GM21737 (cell line): ENCODE measurements around the gene RPL36.

Source experiments
- ATAC-seq: cut with Tn5 transposase; IDR thresholded peaks from one replicate; pipeline ENCODE4 v1.9.1; 2021; ENCODE audit warnings: mild to moderate bottlenecking, moderate library complexity; ENCODE audit not compliant: unreplicated experiment

The RPL36 gene

GRCh38 chr19:5690125-5690954 is at the start of gene RPL36:
TSS of gene RPL36 (plus strand) at chr19:5690295. CDS start at chr19:5690508, 213 bp downstream.
- peak; percentile 49 for ATAC-seq

GRCh38 chr19:5641171-5641570 is 48.9 kb upstream of the RPL36 start:
- no peak for ATAC-seq

GRCh38 chr19:5642204-5642603 is 47.9 kb upstream of the RPL36 start:
- ATAC-seq, result no peak

- no peak for ATAC-seq
These were observed 47.0 kb upstream of the RPL36 start for GRCh38 chr19:5643060-5643459.

- no peak for ATAC-seq
These were observed 46.1 kb upstream of the RPL36 start for GRCh38 chr19:5644037-5644436.

GRCh38 chr19:5645409-5645808 is 44.7 kb upstream of the RPL36 start:
- ATAC-seq, result no peak

GRCh38 chr19:5646703-5647102 is 43.4 kb upstream of the RPL36 start:
- ATAC-seq, result no peak

GRCh38 chr19:5648464-5648863 is 41.6 kb upstream of the RPL36 start:
- ATAC-seq, result no peak

- no peak for ATAC-seq
These were observed 38.7 kb upstream of the RPL36 start for GRCh38 chr19:5651361-5651760.

GRCh38 chr19:5652261-5652660 is 37.8 kb upstream of the RPL36 start:
- ATAC-seq, result no peak

- ATAC-seq, result no peak
These were observed 35.2 kb upstream of the RPL36 start for GRCh38 chr19:5654931-5655330.

- no peak for ATAC-seq
These were observed 34.7 kb upstream of the RPL36 start for GRCh38 chr19:5655412-5655811.

GRCh38 chr19:5661483-5661882 is 28.6 kb upstream of the RPL36 start:
- ATAC-seq, result no peak

GRCh38 chr19:5663904-5664303 is 26.2 kb upstream of the RPL36 start:
- ATAC-seq, result no peak

GRCh38 chr19:5664515-5664914 is 25.6 kb upstream of the RPL36 start:
- no peak for ATAC-seq

GRCh38 chr19:5665781-5666513 is 24.1 kb upstream of the RPL36 start:
- ATAC-seq, result no peak

GRCh38 chr19:5666921-5667610 is 23.0 kb upstream of the RPL36 start:
- no peak for ATAC-seq

GRCh38 chr19:5667751-5668271 is 22.3 kb upstream of the RPL36 start:
- ATAC-seq, result no peak

GRCh38 chr19:5669212-5669611 is 20.9 kb upstream of the RPL36 start:
- ATAC-seq, result no peak

- ATAC-seq, result no peak
These were observed 18.5 kb upstream of the RPL36 start for GRCh38 chr19:5671600-5671999.

- ATAC-seq, result no peak
These were observed 17.2 kb upstream of the RPL36 start for GRCh38 chr19:5672708-5673459.
